Neural progenitor cell (in vitro differentiated cells): ENCODE results near the gene CA10. TPM values are rescaled to one million over a fixed set of nuclear protein-coding genes. Genes with fewer than 3 reads are reported as not detected.
A peak's percentile ranks its signal among the peaks of the same experiment; 100 is the strongest.

ENCODE experiments used
- DNase-seq: peaks from one replicate; pipeline ENCODE4 v3.0.0-alpha.2; 2016; ENCODE audit warnings: low spot score
- H2AFZ ChIP-seq: fragments of 200-600 bp; sonication (generic); replicated peaks from 2 replicates; pipeline ENCODE4 v1.6.1; 2016; ENCODE audit warnings: antibody characterized with exemption
- H3F3A ChIP-seq: fragments of 200-600 bp; sonication (generic); 2 replicates; pipeline ENCODE4 v1.6.1; 2016; ENCODE audit warnings: antibody characterized with exemption, low read depth
- H3K27ac ChIP-seq: fragments of 200-600 bp; sonication (generic); 2 replicates; pipeline ENCODE4 v1.5.1; 2016; ENCODE audit warnings: mild to moderate bottlenecking
- H3K27me3 ChIP-seq: fragments of 200-600 bp; sonication (generic); 2 replicates; pipeline ENCODE4 v1.6.1; 2016; ENCODE audit warnings: mild to moderate bottlenecking, moderate library complexity
- H3K36me3 ChIP-seq: fragments of 200-600 bp; sonication (generic); 2 replicates; pipeline ENCODE4 v1.5.1; 2016
- H3K4me1 ChIP-seq: fragments of 200-600 bp; sonication (generic); 2 replicates; pipeline ENCODE4 v1.6.1; 2016; ENCODE audit warnings: mixed run types
- H3K4me2 ChIP-seq: fragments of 200-600 bp; sonication (generic); 2 replicates; pipeline ENCODE4 v1.6.1; 2016
- H3K4me3 ChIP-seq: fragments of 200-600 bp; sonication (generic); 2 replicates; pipeline ENCODE4 v1.5.1; 2016
- H3K79me2 ChIP-seq: fragments of 200-600 bp; sonication (generic); 2 replicates; pipeline ENCODE4 v1.6.1; 2016; ENCODE audit warnings: low read depth
- H3K9ac ChIP-seq: fragments of 200-600 bp; sonication (generic); 2 replicates; pipeline ENCODE4 v1.6.1; 2016
- H3K9me3 ChIP-seq: fragments of 200-600 bp; sonication (generic); 2 replicates; pipeline ENCODE4 v1.5.1; 2016; ENCODE audit warnings: low read depth
- H4K20me1 ChIP-seq: fragments of 200-600 bp; sonication (generic); 2 replicates; pipeline ENCODE4 v1.6.1; 2016; ENCODE audit warnings: low read depth
- H3K27ac Mint-ChIP-seq: 3 replicates; pipeline ENCODE4 v1.8.0; 2021; ENCODE audit warnings: mixed read lengths
- H3K27me3 Mint-ChIP-seq: 2 replicates; pipeline ENCODE4 v1.8.0; 2022; ENCODE audit warnings: low read depth, mild to moderate bottlenecking, inconsistent platforms, moderate library complexity, mixed read lengths; ENCODE audit not compliant: insufficient read depth
- H3K36me3 Mint-ChIP-seq: 3 replicates; pipeline ENCODE4 v1.8.0; 2021; ENCODE audit warnings: mixed read lengths
- H3K4me1 Mint-ChIP-seq: 3 replicates; pipeline ENCODE4 v1.8.0; 2021; ENCODE audit warnings: mixed read lengths
- H3K4me3 Mint-ChIP-seq: 3 replicates; pipeline ENCODE4 v1.8.0; 2021; ENCODE audit warnings: mild to moderate bottlenecking, moderate library complexity, mixed read lengths
- H3K9me3 Mint-ChIP-seq: 3 replicates; pipeline ENCODE4 v1.8.0; 2020; ENCODE audit warnings: mixed read lengths
- EZH2 ChIP-seq: fragments of 200-600 bp; sonication (generic); IDR thresholded peaks from 2 replicates; pipeline ENCODE4 v1.6.1; 2017; ENCODE audit warnings: antibody characterized with exemption, mild to moderate bottlenecking, moderate library complexity
- EZH2phosphoT487 ChIP-seq: fragments of 200-600 bp; sonication (generic); IDR thresholded peaks from 2 replicates; pipeline ENCODE4 v1.6.1; 2017; ENCODE audit warnings: antibody characterized with exemption
- total RNA-seq: library from RNA; depleted of rRNA; stranded (reverse); fragments of >200 nt; gene quantifications from 2 replicates; pipeline ENCODE4 v1.2.3, GENCODE V29; 2015; ENCODE audit warnings: low replicate concordance
- TF ChIP-seq, protein P1 (sequence below): fragments of 200-600 bp; sonication (generic); IDR thresholded peaks from 2 replicates; pipeline ENCODE4 v1.5.1; 2017; ENCODE audit warnings: antibody characterized with exemption, mild to moderate bottlenecking

The CA10 gene
- total RNA-seq, 1 donor from 2014 or later = 0.65 TPM

GRCh38 chr17:51797150-51797549 lies 361.4 kb downstream of the CA10 start:
- Histone ChIP-seq H2AFZ (no peak overlapping the region), H3K27me3 (no peaks in the 10 kb centered on the region), H3F3A (no peaks in the 10 kb centered on the region), H3K9me3 (no peaks in the 10 kb centered on the region), H3K4me3 (no peak overlapping the region), H3K4me1 (peaks cover 4% of the 10 kb centered on the region), H3K4me2 (no peak overlapping the region), H3K36me3 (no peaks in the 10 kb centered on the region), H3K79me2 (no peaks in the 10 kb centered on the region), H3K9ac (no peak overlapping the region), H3K27ac (no peak overlapping the region), H4K20me1 (no peaks in the 10 kb centered on the region)
- no peak for TF ChIP-seq EZH2phosphoT487
- no peak for TF ChIP-seq EZH2
- TF ChIP-seq, protein P1, sequence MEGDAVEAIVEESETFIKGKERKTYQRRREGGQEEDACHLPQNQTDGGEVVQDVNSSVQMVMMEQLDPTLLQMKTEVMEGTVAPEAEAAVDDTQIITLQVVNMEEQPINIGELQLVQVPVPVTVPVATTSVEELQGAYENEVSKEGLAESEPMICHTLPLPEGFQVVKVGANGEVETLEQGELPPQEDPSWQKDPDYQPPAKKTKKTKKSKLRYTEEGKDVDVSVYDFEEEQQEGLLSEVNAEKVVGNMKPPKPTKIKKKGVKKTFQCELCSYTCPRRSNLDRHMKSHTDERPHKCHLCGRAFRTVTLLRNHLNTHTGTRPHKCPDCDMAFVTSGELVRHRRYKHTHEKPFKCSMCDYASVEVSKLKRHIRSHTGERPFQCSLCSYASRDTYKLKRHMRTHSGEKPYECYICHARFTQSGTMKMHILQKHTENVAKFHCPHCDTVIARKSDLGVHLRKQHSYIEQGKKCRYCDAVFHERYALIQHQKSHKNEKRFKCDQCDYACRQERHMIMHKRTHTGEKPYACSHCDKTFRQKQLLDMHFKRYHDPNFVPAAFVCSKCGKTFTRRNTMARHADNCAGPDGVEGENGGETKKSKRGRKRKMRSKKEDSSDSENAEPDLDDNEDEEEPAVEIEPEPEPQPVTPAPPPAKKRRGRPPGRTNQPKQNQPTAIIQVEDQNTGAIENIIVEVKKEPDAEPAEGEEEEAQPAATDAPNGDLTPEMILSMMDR = no peak
- Mint-ChIP-seq H3K36me3 (no peaks in the 10 kb centered on the region), H3K4me1 (no peaks in the 10 kb centered on the region), H3K27ac (no peak overlapping the region), H3K27me3 (peaks cover 6% of the 10 kb centered on the region), H3K4me3 (no peak overlapping the region), H3K9me3 (peaks cover 2% of the 10 kb centered on the region)
- no peak for DNase-seq

- Mint-ChIP-seq H3K27me3 (peaks cover 5% of the 10 kb centered on the region), H3K9me3 (peaks cover 2% of the 10 kb centered on the region), H3K4me1 (no peaks in the 10 kb centered on the region), H3K27ac (no peak overlapping the region), H3K36me3 (no peaks in the 10 kb centered on the region), H3K4me3 (no peak overlapping the region)
- Histone ChIP-seq H3K9me3 (no peaks in the 10 kb centered on the region), H3K79me2 (no peaks in the 10 kb centered on the region), H4K20me1 (no peaks in the 10 kb centered on the region), H3K4me3 (no peak overlapping the region), H3K9ac (no peak overlapping the region), H3K27ac (no peak overlapping the region), H3K27me3 (no peaks in the 10 kb centered on the region), H3K4me2 (no peak overlapping the region), H3K4me1 (peaks cover 4% of the 10 kb centered on the region), H3F3A (no peaks in the 10 kb centered on the region), H2AFZ (no peak overlapping the region), H3K36me3 (no peaks in the 10 kb centered on the region)
- no peak for DNase-seq
- TF ChIP-seq EZH2 = no peak
Observed at GRCh38 chr17:51796026-51796425, 362.5 kb downstream of the CA10 start.

DNA sequence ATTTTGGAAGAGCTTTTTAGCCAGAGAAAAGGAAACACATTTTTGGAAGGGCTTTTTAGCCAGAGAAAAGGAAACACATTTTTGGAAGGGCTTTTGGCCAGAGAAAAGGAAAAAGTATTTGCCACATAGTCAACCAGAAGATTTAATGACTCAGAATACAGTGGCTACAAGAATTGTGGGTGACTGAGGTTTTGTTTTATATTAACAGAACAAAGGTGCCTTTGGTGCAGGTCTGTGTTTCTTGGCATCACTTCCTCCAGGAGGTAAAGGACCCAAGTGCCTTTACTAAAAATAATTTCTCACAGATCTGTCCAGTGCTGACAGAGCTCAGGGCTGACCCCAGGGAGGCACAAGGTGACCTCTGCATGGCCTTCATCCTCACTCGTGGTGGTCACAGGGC lies 363.1 kb downstream of the CA10 start:
- H3K36me3 ChIP-seq = no peaks in the 10 kb centered on the region
- no peaks in the 10 kb centered on the region for H3K79me2 ChIP-seq
- no peaks in the 10 kb centered on the region for H3K4me1 Mint-ChIP-seq
- no peaks in the 10 kb centered on the region for H3K36me3 Mint-ChIP-seq
- H2AFZ ChIP-seq = peak overlapping the region; percentile 45
- H3K27me3 Mint-ChIP-seq = peaks cover 3% of the 10 kb centered on the region
- H3K4me2 ChIP-seq = no peak overlapping the region
- H3K4me1 ChIP-seq = peaks cover 4% of the 10 kb centered on the region
- no peaks in the 10 kb centered on the region for H3K9me3 Mint-ChIP-seq
- no peaks in the 10 kb centered on the region for H3K27me3 ChIP-seq
- no peaks in the 10 kb centered on the region for H4K20me1 ChIP-seq
- no peak for TF ChIP-seq EZH2phosphoT487
- TF ChIP-seq, protein P1 = no peak
- no peak for TF ChIP-seq EZH2
- H3F3A ChIP-seq = no peaks in the 10 kb centered on the region
- H3K4me3 Mint-ChIP-seq = no peak overlapping the region
- DNase-seq = no peak
- no peak overlapping the region for H3K27ac Mint-ChIP-seq
- no peak overlapping the region for H3K27ac ChIP-seq
- H3K4me3 ChIP-seq = no peak overlapping the region
- no peak overlapping the region for H3K9ac ChIP-seq
- H3K9me3 ChIP-seq = no peaks in the 10 kb centered on the region

DNA sequence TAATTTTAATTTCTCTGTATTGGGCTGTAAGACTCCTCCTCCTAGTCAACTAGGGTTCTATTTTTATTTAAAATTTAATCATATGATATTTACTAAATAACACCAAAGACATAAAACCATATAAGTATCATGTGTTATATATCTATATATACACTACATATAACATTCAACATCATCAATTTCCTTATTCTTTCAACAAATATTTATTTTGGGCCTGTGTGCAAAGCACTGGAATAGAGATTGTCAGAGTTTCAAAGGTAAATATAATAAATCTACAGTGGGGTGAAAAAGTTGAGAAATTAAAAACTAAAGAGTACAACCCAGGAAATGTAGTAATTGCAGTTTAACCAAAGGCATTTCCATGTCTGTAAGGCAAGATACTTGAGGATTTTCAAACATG lies 364.0 kb downstream of the CA10 start:
- Histone ChIP-seq H3K4me2 (no peak overlapping the region), H3K27me3 (no peaks in the 10 kb centered on the region), H3K9ac (no peak overlapping the region), H3K4me1 (peaks cover 4% of the 10 kb centered on the region), H2AFZ (no peak overlapping the region), H3K36me3 (no peaks in the 10 kb centered on the region), H3K27ac (no peak overlapping the region), H3K79me2 (no peaks in the 10 kb centered on the region), H3K9me3 (no peaks in the 10 kb centered on the region), H3K4me3 (no peak overlapping the region), H3F3A (no peaks in the 10 kb centered on the region), H4K20me1 (no peaks in the 10 kb centered on the region)
- Mint-ChIP-seq H3K27ac (no peak overlapping the region), H3K4me3 (no peak overlapping the region), H3K4me1 (no peaks in the 10 kb centered on the region), H3K9me3 (no peaks in the 10 kb centered on the region), H3K36me3 (no peaks in the 10 kb centered on the region), H3K27me3 (peaks cover 4% of the 10 kb centered on the region)
- TF ChIP-seq EZH2phosphoT487 (no peak), EZH2 (no peak)
- TF ChIP-seq, protein P1 = no peak
- no peak for DNase-seq
